Eye (tissue), 1 donor: ENCODE results near the gene ADARB1.
A peak's percentile ranks its signal among the peaks of the same experiment; 100 is the strongest.
"Not testable (repeated sequence)": the region's sequence is repeated elsewhere in the genome, so short reads cannot be mapped to it uniquely, and the experiment has no call there.

Experiments used
- DNase-seq: peaks from one replicate; pipeline ENCODE4 v3.0.0-alpha.2; 2015

The ADARB1 gene

GRCh38 chr21:45119812-45120211, 45.4 kb downstream of the ADARB1 start:
- DNase-seq, result no peak

GRCh38 chr21:45120975-45121374, 46.6 kb downstream of the ADARB1 start:
- DNase-seq, result no peak

- DNase-seq, result no peak
Measured at GRCh38 chr21:45122030-45122429, 47.6 kb downstream of the ADARB1 start.

- DNase-seq, result no peak
Measured at GRCh38 chr21:45122432-45123132, 48.2 kb downstream of the ADARB1 start.

- DNase-seq, result no peak
Measured at GRCh38 chr21:45123440-45123839, 49.1 kb downstream of the ADARB1 start.

- no peak for DNase-seq
Measured at GRCh38 chr21:45124596-45124995, 50.2 kb downstream of the ADARB1 start.

GRCh38 chr21:45125357-45125756, 51.0 kb downstream of the ADARB1 start:
- DNase-seq, result no peak

- peak; percentile 80 for DNase-seq
Measured at GRCh38 chr21:45126204-45126626, 51.8 kb downstream of the ADARB1 start.

- DNase-seq, result no peak
Measured at GRCh38 chr21:45126983-45127382, 52.6 kb downstream of the ADARB1 start.

GRCh38 chr21:45127937-45128336, 53.6 kb downstream of the ADARB1 start:
- DNase-seq, result no peak

GRCh38 chr21:45128613-45129188, 54.3 kb downstream of the ADARB1 start:
- peak; percentile 81 for DNase-seq

- no peak for DNase-seq
Measured at GRCh38 chr21:45129189-45129923, 55.0 kb downstream of the ADARB1 start.

GRCh38 chr21:45130324-45130774, 56.0 kb downstream of the ADARB1 start:
- peak; percentile 56 for DNase-seq

- DNase-seq, result no peak
Measured at GRCh38 chr21:45131537-45131999, 57.2 kb downstream of the ADARB1 start.

- no peak for DNase-seq
Measured at GRCh38 chr21:45132841-45133573, 58.6 kb downstream of the ADARB1 start.

GRCh38 chr21:45133574-45134278, 59.3 kb downstream of the ADARB1 start:
- not testable (repeated sequence) for DNase-seq

GRCh38 chr21:45134279-45135076, 60.1 kb downstream of the ADARB1 start:
- DNase-seq, result no peak

GRCh38 chr21:45135122-45135521, 60.7 kb downstream of the ADARB1 start:
- DNase-seq, result no peak

GRCh38 chr21:45135868-45136267, 61.5 kb downstream of the ADARB1 start:
- no peak for DNase-seq

GRCh38 chr21:45136500-45136899, 62.1 kb downstream of the ADARB1 start:
- no peak for DNase-seq

- DNase-seq, result peak; percentile 95
Measured at GRCh38 chr21:45136927-45137611, 62.7 kb downstream of the ADARB1 start.
